NCI-H446 treated with DMSO at 0.1 percent for 48 hours (cell line): ENCODE data around the gene DPM1.
A peak's percentile ranks its signal among the peaks of the same experiment; 100 is the strongest.

Experiments used
- DNase-seq: peaks from one replicate; lab custom pipeline; 2025; lab: John Stamatoyannopoulos, UW

DPM1 gene

DNA sequence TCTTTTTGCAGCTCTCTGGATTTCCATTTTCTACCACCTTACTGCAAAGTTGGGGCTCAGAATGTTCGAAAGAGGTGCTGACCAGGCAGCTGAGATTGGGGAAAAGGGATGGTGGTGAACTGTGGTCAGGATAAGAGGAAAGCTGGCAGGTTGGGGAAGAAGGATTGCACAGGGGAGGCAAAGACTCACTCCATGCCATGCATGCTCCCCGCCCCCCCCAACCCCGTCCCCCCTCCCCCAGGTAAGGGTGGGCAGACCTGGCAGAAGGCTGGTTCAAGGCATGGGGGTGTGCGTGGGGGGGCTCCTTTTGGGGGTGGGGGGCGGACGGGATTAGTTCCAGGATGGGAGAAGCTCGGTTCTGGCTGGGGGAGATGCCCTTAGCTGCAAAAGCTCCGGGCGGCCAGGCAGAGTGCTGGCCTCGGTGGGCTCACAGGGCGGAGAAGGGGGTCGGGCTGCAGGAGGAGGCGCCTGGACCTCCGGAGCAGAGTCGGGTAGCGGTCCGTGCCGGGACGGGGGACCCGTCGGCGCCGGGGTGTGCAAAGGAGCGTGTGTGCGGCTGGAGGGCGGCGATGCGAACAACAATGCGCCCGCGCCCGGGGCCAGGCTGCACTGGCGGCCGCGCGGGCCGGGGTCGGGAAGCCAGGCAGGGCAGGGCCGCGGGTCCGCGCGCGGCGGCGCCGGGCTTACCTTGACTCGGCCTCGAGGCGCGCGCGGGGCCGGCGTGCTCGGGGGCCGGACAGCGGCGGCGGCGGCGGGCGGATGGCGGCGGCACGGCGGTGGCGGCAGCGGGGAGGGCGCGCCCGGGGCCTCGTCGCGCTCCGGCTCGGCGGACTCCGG lies 28.0 kb downstream of the DPM1 start:
- no peak for DNase-seq

DNA sequence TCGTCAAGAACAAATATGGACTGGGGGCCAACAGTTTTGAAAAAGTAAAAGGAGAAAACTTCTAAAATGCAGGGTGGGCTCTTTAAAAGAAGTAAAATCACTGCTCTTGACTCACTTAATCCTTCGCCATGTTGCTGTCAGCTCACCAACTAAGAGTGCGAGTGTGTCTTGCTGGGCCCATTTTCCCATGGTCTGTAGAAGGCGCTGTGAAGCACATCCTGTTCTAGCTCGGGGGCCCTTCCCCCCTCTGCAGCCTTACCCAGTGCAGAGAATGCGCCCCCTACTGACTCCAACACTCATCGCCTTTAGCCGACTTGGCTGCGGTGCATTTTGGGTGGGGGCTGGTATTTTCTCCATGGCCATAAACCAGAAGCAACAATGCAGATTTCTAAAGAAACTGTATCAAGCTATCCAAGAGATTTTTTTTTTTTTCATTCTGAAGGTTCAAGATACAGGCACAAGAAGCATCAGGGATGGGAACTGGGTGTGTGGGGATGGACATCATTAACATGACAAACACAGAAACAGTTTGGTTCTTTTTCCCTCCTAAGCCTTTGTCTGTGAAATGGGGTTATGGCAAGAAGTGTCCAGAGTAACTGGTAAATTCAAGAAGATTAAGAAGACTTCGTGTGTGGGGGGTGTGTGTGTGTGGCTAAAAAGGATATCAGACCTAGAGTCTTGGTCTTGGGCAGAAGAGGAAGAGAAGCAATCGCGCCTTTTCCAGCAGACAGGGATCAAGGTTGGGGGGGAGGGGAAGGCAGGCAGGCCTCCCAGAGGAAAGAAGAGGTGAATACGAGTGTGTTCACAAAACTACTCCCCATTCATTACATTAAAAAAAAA lies 28.8 kb downstream of the DPM1 start:
- DNase-seq, result peak; percentile 90

DNA sequence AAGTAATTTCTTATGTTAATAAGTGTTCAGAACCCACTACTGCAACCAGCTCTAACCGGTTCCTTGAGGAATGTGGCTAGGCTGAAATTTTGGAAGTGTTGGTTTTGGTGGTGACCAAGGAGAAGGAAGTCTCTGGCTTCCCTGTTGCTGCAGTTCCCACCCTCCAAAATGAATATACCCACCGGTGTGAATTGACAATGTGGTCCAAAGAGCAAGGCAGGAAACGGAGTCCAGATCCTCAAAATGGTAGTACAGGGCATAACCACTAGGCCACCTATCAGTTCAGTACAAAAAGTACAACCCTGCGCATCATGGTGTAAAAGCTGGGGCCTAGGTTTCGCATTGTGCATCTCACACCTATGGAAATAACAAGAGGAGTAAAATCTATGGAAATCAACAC lies 29.9 kb downstream of the DPM1 start:
- DNase-seq, result no peak

DNA sequence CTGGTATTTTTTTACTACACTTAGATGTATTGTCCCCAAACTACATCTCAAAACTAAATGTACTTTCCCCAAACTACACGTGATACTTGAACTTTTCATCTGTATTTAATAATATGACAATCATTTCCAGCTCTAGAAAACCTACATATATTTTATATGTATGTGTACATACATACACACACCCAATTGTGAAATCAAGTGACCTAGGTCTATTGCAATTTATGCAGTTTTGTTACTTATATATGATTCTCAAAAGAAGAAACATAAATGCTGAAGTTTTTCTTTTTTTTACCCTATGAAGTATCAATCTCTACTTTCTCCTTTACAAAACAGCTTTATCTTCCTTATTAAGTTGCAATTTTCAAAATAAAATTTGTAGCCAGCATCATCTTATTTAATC lies 31.8 kb downstream of the DPM1 start:
- no peak for DNase-seq

DNA sequence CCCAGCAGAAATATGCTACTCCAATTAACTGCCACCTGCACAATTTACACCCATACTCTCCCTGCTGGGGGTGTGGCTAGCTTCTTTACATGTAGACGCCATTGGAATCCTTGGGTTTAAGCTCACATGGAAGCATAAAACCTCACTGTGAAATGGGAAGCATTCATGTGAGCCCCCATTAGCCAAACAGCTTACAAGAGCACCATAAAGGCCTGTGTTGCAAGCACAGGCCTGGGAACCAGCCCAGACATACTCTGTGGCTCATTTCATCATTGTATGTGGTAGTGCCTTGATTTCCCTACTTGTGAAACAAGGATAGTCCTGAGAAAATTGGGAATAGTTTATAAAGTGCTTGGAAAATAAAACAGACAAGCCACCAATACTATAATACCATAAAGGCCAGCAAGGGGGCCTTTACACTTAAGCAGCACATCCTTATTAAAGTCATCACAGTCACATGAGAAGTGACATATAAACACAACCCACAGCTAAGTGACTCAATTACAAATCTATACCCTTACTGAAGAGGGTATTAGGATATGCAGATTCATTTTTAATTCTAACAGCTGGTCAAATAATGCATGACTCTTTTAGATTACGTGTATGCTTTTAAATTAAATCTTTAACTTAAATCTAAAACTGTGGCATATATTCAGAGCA lies 33.9 kb downstream of the DPM1 start:
- no peak for DNase-seq

DNA sequence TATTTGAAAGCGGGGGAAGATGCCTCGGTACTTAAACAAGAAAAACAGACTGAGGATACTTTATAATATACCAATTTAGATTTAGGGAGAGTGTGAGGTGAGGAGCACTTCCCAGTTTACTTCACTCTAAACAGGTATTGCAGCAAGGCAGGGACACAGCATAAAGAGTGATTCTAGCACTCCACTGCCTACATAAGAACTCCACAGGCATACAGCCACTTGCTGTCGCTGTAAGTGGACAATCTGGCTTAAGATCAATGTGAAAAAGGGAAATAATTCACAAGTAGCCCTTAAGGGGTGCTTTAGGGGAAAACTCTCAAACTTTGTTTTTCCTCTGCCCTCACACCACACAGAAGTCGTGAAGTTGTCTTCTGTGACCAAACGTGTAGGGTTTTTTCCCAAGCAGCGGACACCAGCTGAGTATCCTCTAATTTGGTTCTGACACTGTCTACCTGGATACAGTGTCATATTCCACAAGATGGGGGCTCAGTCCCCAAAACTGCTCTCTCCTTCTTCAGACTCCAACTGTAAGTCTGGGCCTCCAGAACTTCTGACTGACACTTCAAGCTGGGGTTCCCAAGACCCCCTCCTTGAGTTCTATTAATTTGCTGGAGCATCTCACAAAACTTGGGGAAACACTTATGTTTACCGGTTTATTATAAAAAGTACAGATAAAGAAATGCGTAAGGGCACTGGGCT lies 36.4 kb downstream of the DPM1 start:
- DNase-seq, result no peak

DNA sequence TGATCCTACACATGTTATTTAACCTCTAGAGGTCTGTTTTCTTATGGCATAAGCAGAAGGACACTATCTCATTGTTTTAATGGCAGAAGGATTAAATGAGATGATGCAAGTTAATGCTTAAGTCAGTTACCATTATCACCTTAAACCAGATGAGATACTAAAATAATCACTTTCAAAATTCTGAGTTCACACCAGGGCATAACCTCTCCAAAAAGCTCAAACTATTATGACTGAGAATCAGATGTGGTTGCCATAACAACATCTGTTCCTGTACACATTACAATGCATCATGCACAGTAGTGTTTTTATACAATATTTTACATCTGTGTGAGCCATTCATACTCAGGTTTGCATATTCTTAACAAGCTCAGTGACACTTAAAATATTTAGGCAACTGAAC lies 37.3 kb downstream of the DPM1 start:
- DNase-seq, result no peak

DNA sequence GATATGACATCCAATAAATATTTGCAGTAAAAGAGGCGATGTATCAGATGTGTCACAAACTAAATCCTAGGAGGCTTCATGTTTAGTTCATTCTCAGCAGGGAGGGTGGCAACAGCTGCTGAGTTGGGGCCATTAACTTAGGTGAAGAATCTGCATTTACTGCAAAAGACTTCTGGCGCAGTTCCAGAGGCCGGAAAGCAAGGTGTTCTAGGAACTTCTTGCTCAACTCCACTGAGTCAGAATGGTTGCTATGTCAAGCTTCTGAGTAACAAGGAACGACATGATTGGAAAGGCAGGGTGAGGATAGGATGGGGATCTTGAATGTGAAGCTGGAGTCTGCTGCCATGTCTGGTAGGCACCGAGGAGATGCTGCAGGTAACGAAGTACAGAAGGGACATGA lies 38.8 kb downstream of the DPM1 start:
- no peak for DNase-seq

DNA sequence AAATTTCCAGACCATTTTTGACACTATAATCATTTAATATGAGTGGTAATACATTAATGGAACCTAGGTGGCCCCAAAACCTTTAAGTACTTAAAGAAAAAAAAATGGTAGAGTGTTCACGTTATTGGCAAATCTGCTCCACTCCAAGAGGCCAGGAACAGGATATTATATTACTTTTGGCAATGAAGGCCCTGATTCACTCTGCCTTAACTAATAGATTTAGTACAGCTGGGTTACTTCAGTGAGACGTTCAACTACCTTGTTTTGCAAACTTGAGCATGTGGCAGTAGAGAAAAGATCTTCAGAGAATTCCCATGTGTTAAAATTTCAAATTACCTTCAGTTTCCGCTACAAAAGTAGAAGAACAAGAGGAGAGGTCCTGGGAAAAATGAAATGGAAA lies 39.9 kb downstream of the DPM1 start:
- peak; percentile 14 for DNase-seq

DNA sequence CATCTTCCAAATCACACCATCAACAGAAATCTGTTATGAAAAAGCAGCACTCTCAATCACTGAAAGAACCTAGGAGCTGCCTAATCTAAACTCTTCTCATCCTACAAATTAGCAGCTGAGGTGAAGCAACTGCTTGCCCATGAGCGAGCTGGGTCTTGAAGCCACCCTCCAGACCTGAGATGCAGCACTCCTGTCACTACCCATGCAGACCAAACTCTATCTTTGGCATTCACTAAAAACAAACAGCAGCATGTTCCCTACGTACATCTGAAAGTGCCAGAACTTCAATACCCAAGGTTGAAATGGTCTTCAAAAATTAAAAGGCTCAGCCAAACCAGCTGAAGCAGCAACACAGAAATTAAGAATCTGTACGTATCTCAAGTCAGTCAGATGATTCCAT lies 41.4 kb downstream of the DPM1 start:
- no peak for DNase-seq

DNA sequence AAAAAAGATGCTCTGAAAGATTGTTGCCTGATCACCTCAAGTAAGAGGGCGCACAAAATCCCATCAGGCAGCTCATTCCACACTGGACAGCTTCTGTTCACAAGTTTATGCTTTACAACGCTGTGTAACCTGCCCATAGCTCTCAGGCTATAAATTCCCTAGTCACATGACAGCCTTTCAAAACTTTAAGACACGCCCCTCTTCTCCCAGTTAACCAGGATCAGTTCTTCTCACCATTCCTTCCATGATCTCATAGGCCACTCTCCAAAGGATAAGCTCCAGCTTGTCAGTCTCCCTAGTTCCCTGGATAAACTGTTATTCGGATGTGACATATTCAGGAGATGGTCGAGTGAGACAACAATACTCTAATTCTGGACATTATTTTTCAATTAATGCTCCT lies 42.1 kb downstream of the DPM1 start:
- DNase-seq, result no peak

DNA sequence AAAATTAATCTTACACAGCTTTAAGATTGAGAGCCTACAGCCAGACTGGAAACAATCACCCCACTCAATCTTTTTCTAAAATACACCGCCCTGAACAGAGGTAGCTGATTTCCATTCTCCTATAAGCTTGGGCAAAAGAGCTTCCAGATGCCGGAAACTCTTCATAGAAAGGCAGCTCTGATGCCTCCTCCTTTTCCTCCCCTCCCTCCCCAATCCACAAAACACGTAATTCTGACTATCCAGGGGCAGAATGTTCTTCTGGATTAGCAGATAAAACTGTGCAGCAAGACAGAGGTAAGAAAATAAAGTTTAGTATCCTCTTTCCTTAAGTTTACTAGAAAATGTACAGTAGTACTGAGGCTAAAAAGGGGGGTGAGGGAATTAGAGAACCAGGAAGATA lies 42.9 kb downstream of the DPM1 start:
- DNase-seq, result no peak

DNA sequence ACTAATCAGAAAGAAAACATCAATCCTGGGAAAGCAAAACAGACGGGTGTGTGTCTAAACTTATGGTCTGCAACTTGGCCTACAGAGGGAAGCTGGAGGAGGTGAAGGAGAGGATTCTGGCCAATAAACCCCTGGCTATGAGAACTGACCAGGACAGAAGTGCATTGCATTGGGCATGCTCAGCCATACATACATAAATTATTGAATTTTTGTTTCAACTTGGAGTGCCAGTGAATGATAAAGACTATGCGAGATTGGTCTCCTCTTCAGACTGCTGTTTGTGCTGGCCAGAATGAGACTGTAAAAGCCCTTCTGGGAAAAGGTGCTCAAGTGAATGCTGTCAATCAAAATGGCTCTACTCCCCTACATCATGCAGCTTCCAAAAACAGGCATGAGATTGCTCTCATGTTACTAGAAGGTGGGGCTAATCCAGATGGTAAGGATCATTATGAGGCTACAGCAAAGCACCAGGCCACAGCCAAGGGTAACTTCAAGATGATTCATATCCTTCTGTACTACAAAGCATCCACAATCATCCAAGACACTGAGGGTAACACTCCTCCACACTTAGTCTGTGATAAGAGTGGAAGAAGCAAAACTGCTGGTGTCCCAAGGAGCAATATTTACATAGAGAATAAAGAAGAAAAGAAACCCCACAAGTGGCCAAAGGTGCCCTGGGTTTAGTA lies 44.5 kb downstream of the DPM1 start:
- DNase-seq, result peak; percentile 39

DNA sequence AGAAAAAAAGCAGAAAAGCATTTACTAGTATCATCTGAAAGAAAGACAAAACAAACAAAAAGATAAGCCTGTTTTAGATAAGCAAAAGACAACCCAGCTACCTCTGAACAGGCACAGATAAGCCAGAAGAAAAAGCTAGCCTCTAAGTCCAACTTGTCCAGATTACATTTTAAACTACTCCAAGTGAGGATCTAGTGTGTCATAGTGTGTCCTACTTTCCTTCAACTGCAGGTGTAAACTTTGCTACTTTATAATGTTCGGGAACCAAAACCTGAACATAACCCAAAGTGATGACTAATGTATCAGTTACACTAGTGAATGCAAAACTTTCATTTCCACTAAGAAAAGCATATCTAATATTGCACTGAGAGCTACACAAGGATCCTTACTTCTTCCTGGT lies 46.6 kb downstream of the DPM1 start:
- no peak for DNase-seq

DNA sequence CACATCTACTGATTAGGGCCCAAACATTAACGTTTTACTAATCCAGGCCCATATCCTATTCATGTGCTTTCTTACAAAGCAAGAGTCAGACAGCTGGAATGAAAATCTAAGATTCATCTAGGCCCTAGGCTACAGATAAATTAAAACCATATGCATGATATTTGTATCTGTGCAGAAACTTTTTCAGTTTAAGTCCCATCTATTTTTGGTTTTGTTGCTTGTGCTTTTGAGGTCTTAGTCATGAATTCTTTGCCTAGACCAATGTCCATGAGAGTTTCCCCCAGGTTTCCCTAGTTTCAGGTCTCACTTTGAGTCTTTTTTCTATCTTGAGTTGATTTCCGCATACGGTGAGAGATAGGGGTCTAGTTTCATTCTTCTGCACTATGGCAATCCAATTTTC lies 47.3 kb downstream of the DPM1 start:
- no peak for DNase-seq

DNA sequence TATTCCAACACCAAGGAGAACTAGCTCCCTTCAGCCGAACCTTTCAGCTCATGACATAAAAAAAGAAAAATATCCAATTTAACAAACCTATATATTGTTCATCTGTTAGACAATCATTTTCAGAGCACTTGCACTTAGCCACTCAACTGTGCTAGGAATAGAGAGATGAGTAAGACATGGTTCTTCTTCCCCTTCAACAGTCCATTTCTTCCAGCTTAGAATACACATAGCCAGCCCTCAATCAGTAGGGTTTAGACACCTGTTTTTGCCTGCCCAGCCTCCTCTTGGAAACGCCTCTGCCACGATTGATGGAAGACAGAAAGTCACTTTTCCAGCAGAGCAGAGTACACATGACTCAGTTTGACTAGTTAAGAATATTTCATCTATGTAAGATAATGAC lies 48.9 kb downstream of the DPM1 start:
- no peak for DNase-seq

DNA sequence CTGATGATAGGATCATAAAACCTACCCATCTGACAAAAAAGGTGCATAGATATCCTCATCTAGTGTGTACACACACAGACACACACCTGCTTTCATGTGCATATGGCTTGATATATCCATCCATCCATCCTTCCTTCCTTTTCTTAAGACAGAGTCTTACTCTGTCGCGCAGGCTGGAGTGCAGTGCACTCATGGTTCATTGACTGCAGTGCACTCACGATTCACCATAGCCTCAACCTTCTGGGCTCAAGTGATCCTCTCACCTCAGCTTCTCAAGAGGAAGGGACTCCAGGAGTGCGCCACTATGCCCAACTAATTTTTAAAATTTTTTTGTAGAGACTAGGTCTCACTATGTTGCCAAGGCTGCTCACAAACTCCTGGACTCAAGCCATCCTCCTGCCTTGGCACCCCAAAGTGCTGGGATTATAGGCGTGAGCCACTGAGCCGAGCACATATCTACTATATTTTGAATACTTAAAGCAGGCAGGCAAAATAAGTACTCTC lies 54.2 kb downstream of the DPM1 start:
- no peak for DNase-seq

DNA sequence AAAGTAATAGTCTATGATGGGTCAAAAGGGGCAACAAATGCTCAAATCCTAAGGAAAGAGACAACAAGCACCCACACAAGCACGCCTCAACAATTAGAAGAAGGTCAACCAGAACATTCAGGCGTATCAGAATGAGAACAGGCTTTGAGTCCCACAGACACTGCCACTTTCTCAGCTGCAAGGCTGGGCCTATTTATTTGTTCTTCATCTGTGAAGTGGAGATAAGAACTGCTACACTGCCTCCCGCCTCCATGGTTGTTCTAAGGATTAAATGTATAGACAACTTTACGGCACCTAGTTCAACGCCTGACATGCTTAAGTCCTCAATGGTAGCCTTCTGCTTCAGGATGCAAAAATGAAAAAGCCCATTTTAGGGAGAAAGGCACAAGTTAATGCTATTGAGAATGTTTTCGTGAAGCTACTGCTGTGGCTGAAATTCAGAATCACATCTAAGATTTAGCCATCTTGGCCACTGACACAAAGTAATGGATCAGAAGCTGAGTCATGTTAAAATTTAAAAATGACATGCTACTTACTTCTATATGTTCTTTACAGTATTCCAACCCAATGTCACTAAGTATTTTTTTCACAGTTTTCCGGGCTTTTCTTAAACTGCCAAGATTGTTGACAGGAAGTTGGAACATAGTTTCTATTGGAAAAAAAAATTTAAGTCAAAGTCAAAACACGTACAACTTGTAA lies 54.8 kb downstream of the DPM1 start:
- DNase-seq, result no peak

DNA sequence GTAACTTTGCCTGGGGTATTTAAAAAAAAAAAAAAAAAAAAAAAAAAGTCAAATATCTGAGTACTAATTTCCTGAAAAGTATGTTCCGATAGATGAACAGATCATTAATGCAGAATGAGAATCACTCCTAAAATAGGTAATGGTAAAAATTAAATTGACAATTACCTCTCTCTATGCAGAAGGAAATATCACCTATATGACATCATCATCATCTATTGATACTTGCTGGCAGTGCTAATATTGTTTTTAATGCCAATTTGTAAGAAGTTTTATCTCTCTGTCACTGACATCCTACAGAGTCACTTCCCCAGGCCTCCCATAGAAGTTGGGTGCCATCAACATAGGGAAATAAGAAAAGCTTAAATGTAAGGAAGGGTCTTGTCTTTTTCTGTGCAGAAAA lies 57.0 kb downstream of the DPM1 start:
- DNase-seq, result no peak

DNA sequence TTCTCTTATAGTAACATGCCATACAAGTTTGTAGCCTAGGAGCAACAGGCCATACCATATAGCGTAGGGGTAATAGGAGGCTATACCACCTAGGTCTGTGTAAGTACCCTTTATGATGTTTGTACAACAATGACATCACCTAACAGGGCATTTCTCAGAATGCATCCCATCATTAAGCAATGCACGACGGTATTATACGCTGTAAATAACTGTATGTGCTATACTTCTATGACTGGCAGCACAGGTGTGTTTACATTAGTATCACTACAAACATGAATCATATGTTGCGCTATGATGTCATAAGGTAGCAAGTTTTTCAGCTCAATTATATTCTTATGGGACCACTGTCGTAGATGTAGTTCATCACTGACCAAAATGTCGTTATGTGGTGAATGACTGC lies 58.1 kb downstream of the DPM1 start:
- no peak for DNase-seq

DNA sequence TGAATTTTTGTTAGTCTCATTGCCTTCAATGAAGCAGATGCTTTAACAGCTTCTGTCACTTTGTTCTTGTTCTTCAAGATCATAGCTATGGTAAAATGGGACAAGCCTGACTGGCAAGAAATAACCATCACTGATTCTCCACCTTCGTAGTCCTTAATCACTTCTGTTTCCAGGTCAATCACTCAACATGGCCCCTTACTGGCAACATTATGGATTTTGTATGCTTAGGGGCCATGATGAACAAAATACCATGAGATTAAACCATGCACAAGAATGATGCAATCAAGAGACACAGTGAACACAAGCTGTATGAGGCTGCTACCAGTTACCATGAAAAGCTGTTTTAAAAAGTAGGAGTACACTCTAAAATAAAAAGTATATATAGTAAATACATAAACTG lies 59.9 kb downstream of the DPM1 start:
- DNase-seq, result no peak
